A549 (cell line): ENCODE measurements around the gene ATP8A1. TPM values are rescaled to one million over a fixed set of nuclear protein-coding genes. Genes with fewer than 3 reads are reported as not detected.

Source experiments
- ATAC-seq, 2 experiments: fragments of 200-7000 bp in 1 of 2; fragments of >200 bp in 1 of 2; cut with Nextera tagmentation in 1 of 2; cut with Tn5 transposase in 1 of 2; 3 replicates each; pipeline versions ENCODE4 v1.8.0 to v1.9.1; 2018 to 2020; ENCODE audit warnings: mild to moderate bottlenecking in 1 of 2, moderate library complexity in 1 of 2
- CTCF ChIA-PET: fragments of 300-600 bp; sonication (Branson Sonifier 250); formaldehyde crosslinking; extraction: SDS; loops from one replicate; lab custom pipeline; 2021; ENCODE audit warnings: antibody characterized with exemption, inconsistent platforms; lab: Yijun Ruan, JAX
- POLR2A ChIA-PET: fragments of 350-600 bp; formaldehyde crosslinking; extraction: SDS; loops from one replicate; lab custom pipeline; 2021; ENCODE audit warnings: antibody characterized with exemption, inconsistent platforms; lab: Yijun Ruan, JAX
- DNase-seq, 2 experiments: peaks; one replicate each; pipeline versions ENCODE4 v3.0.0 to v3.0.0-alpha.2; 2011 to 2016; ENCODE audit warnings: low read depth in 1 of 2, low spot score in 1 of 2
- FAIRE-seq: peaks from 2 replicates; lab custom pipeline; 2011; peaks lifted over from hg19 to GRCh38; lab: Jason Lieb, UNC
- H3K27ac ChIP-seq, 2 experiments: fragments of >200 bp; sonication (Bioruptor Twin); formaldehyde crosslinking; 3 replicates each; pipeline ENCODE4 v1.5.1; 2016 to 2017
- H3K4me1 ChIP-seq: fragments of >200 bp; sonication (Bioruptor Twin); formaldehyde crosslinking; 3 replicates; pipeline ENCODE4 v1.6.1; 2016
- H3K4me2 ChIP-seq: fragments of >200 bp; sonication (Bioruptor Twin); formaldehyde crosslinking; 3 replicates; pipeline ENCODE4 v1.6.1; 2016
- H3K4me3 ChIP-seq: fragments of >200 bp; sonication (Bioruptor Twin); formaldehyde crosslinking; 3 replicates; pipeline ENCODE4 v1.5.1; 2016
- H3K9me3 ChIP-seq: fragments of >200 bp; sonication (Bioruptor Twin); formaldehyde crosslinking; 3 replicates; pipeline ENCODE4 v1.6.1; 2016
- ATOH8 ChIP-seq: fragments of 250-450 bp; sonication (Bioruptor Pico); IDR thresholded peaks from 2 replicates; pipeline ENCODE4 v1.5.0; 2020; ENCODE audit warnings: low read depth, mild to moderate bottlenecking, moderate library complexity
- CHD2 ChIP-seq: fragments of 150-350 bp; IDR thresholded peaks from 2 replicates; pipeline ENCODE4 v1.6.1; 2014; ENCODE audit warnings: low read length; ENCODE audit not compliant: partially characterized antibody
- CHD4 ChIP-seq: fragments of 200-600 bp; sonication (generic); IDR thresholded peaks from 2 replicates; pipeline ENCODE4 v1.6.1; 2016; ENCODE audit warnings: antibody characterized with exemption, mild to moderate bottlenecking, borderline replicate concordance
- HEYL ChIP-seq: fragments of 250-450 bp; sonication (Bioruptor Pico); IDR thresholded peaks from 2 replicates; pipeline ENCODE4 v1.8.0; 2021; ENCODE audit warnings: mild to moderate bottlenecking, moderate library complexity
- HMGXB4 ChIP-seq: fragments of 250-450 bp; sonication (Bioruptor Pico); IDR thresholded peaks from 2 replicates; pipeline ENCODE4 v1.5.0; 2021; ENCODE audit warnings: mild to moderate bottlenecking, moderate library complexity, borderline replicate concordance
- JUN ChIP-seq, 2 experiments: fragments of >200 bp; sonication (Bioruptor Twin); formaldehyde crosslinking; IDR thresholded peaks; 2 replicates in 1 of 2; 3 replicates in 1 of 2; pipeline ENCODE4 v1.6.1; 2016 to 2017
- KDM1A ChIP-seq: fragments of 200-600 bp; sonication (generic); IDR thresholded peaks from 2 replicates; pipeline ENCODE4 v1.6.1; 2016; ENCODE audit warnings: low read depth, mild to moderate bottlenecking
- NPAS2 ChIP-seq: fragments of 250-450 bp; sonication (Bioruptor Pico); IDR thresholded peaks from 2 replicates; pipeline ENCODE4 v1.8.0; 2022; ENCODE audit warnings: mild to moderate bottlenecking, moderate library complexity, borderline replicate concordance
- NR3C1 ChIP-seq: fragments of >200 bp; sonication (Bioruptor Twin); formaldehyde crosslinking; IDR thresholded peaks from 3 replicates; pipeline ENCODE4 v1.6.1; 2017
- RAD21 ChIP-seq, 2 experiments: fragments of >200 bp in 1 of 2; sonication (Bioruptor Twin) in 1 of 2; formaldehyde crosslinking in 1 of 2; IDR thresholded peaks in 1 of 2; conservative IDR thresholded peaks in 1 of 2; 2 replicates in 1 of 2; 3 replicates in 1 of 2; pipeline ENCODE4 v1.6.1; 2012 to 2018; ENCODE audit warnings: inconsistent platforms in 1 of 2
- RARB ChIP-seq: fragments of 250-450 bp; sonication (Bioruptor Pico); IDR thresholded peaks from 2 replicates; pipeline ENCODE4 v1.8.0; 2021; ENCODE audit warnings: mild to moderate bottlenecking, moderate library complexity
- TP53 ChIP-seq: fragments of 250-450 bp; sonication (Bioruptor Pico); IDR thresholded peaks from 2 replicates; pipeline ENCODE4 v1.5.0; 2021; ENCODE audit warnings: mild to moderate bottlenecking, moderate library complexity
- USF2 ChIP-seq: fragments of 450-650 bp; IDR thresholded peaks from 2 replicates; pipeline ENCODE4 v1.6.1; 2014; ENCODE audit warnings: antibody characterized with exemption
- WGBS: methylation state at CpG from one replicate; pipeline ENCODE4 v1.1.6; 2017; ENCODE audit errors: missing lambda C conversion rate; 5-methylcytosine and 5-hydroxymethylcytosine counted together
- polyA plus RNA-seq, 4 experiments: library from polyadenylated mRNA; depleted of rRNA in 3 of 4; stranded (reverse); fragments of >200 nt; fragmentation: RNase III in 1 of 4; extraction: RNeasy Plus Mini Kit Qiagen cat#74134 plus additional on column Dnase treatment in 1 of 4; gene quantifications; 2 replicates in 3 of 4; 3 replicates in 1 of 4; pipeline ENCODE4 v1.2.3, GENCODE V29; 2011 to 2017
- TF ChIP-seq, protein P1 (sequence below): fragments of >200 bp; sonication (Bioruptor Twin); formaldehyde crosslinking; IDR thresholded peaks from 3 replicates; pipeline ENCODE4 v1.6.1; 2016
- TF ChIP-seq, protein P2 (sequence below): IDR thresholded peaks from 2 replicates; pipeline ENCODE4 v1.6.1; 2012; ENCODE audit warnings: low read depth, borderline replicate concordance

Gene ATP8A1
- polyA plus RNA-seq, 2 of the 4 experiments (the other 2 are of a cell fraction): 0.06 to 0.25 TPM

DNA sequence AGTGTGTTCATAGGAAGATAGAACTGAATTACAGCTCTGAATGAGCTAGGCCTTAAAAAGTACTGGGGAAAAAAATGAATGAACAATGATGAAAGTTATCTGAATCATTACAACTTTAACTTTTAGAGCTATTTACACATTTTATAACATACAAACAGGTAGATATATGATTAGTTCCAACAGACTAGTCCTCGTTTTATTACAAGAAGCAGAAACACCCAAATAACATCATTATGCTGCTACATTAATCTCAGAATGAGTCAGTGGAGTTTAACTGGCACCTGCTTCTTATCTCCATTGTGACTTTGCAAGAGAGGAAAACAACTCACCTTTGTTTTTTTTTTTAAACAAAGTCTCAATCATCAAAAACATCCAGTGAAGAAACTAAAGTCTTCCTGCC is 15.2 kb downstream of the ATP8A1 start:
- POLR2A ChIA-PET: no interaction called here
- FAIRE-seq (no peak), ATAC-seq (no peak), DNase-seq (no peak)
- WGBS: 6% methylated on average over 1 of the region's 1 CpG
- no peak for TF ChIP-seq JUN (IDR thresholded peaks at IDR 0.05)
- no peak for TF ChIP-seq KDM1A
- no peak for TF ChIP-seq TP53 (CRISPR knock-in tag)
- no peak for TF ChIP-seq HEYL (CRISPR knock-in tag)
- no peak overlapping the region for H3K27ac ChIP-seq
- no peaks in the 10 kb centered on the region for H3K9me3 ChIP-seq
- no peak overlapping the region for H3K4me3 ChIP-seq
- H3K4me1 ChIP-seq: no peaks in the 10 kb centered on the region
- H3K4me2 ChIP-seq: no peak overlapping the region
- CTCF ChIA-PET: no interaction called here

- no peak overlapping the region for H3K4me2 ChIP-seq
- no peak for ATAC-seq
- CTCF ChIA-PET: no interaction called here
- no peak for FAIRE-seq
- H3K4me3 ChIP-seq: no peak overlapping the region
- no peak for TF ChIP-seq NR3C1
- TF ChIP-seq, all 56 proteins: peak for 0
- Histone ChIP-seq H3K27ac (no peak overlapping the region), H3K9me3 (no peaks in the 10 kb centered on the region), H3K4me1 (no peaks in the 10 kb centered on the region)
- DNase-seq: no peak
- POLR2A ChIA-PET: no interaction called here
These were observed 15.7 kb downstream of the ATP8A1 start for GRCh38 chr4:42641161-42641560.

DNA sequence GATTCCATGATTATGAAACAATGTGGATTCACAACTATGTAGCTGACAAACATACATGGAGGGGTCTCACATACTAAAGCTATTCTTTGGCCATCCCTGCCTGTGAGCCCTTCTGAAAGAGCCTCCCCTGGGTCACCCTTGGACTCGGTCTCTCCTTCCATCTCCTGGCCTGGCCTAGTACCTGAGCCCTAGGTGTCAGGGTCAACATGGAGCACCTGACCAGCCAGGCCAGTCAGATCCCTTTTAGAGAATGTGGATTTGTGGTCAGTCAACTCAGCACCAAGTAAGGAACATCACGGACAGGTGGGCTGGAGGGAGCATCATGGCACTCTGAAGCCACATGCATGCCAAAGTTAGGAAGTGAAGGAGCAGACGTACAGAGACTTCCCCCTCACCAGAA is 16.3 kb downstream of the ATP8A1 start:
- Histone ChIP-seq H3K4me3 (no peak overlapping the region), H3K9me3 (no peaks in the 10 kb centered on the region), H3K4me2 (no peak overlapping the region), H3K27ac (no peak overlapping the region), H3K4me1 (no peaks in the 10 kb centered on the region)
- TF ChIP-seq RAD21 (conservative IDR thresholded peaks at IDR 0.05 in 1 of 2, IDR thresholded peaks at IDR 0.05 in 1 of 2): no peak
- POLR2A ChIA-PET: no interaction called here
- DNase-seq (no peak), ATAC-seq (no peak), FAIRE-seq (no peak)
- CTCF ChIA-PET: no interaction called here
- WGBS: 30% methylated on average over 3 of the region's 3 CpGs

- TF ChIP-seq CHD2 (no peak), USF2 (no peak), NPAS2 (CRISPR knock-in tag) (no peak), CHD4 (no peak), RARB (no peak), ATOH8 (no peak), HMGXB4 (no peak)
- TF ChIP-seq, protein P1, sequence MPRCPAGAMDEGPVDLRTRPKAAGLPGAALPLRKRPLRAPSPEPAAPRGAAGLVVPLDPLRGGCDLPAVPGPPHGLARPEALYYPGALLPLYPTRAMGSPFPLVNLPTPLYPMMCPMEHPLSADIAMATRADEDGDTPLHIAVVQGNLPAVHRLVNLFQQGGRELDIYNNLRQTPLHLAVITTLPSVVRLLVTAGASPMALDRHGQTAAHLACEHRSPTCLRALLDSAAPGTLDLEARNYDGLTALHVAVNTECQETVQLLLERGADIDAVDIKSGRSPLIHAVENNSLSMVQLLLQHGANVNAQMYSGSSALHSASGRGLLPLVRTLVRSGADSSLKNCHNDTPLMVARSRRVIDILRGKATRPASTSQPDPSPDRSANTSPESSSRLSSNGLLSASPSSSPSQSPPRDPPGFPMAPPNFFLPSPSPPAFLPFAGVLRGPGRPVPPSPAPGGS: no peak
- TF ChIP-seq, protein P2, sequence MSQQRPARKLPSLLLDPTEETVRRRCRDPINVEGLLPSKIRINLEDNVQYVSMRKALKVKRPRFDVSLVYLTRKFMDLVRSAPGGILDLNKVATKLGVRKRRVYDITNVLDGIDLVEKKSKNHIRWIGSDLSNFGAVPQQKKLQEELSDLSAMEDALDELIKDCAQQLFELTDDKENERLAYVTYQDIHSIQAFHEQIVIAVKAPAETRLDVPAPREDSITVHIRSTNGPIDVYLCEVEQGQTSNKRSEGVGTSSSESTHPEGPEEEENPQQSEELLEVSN: no peak
- TF ChIP-seq, all 56 proteins: peak for 0
- ATAC-seq (no peak), DNase-seq (no peak), FAIRE-seq (no peak)
- ChIA-PET POLR2A (no interaction called here), CTCF (no interaction called here)
- H3K9me3 ChIP-seq: no peaks in the 10 kb centered on the region
- no peaks in the 10 kb centered on the region for H3K4me1 ChIP-seq
- WGBS: 2% methylated on average over 3 of the region's 3 CpGs
- no peak overlapping the region for H3K4me3 ChIP-seq
- H3K27ac ChIP-seq: no peak overlapping the region
- H3K4me2 ChIP-seq: no peak overlapping the region
These were observed 17.9 kb downstream of the ATP8A1 start for GRCh38 chr4:42638993-42639392.
